GM18870 (cell line): ENCODE measurements around the gene ERGIC1.
"Not testable (repeated sequence)": the region's sequence is repeated elsewhere in the genome, so short reads cannot be mapped to it uniquely, and the experiment has no call there.

Source experiments
- ATAC-seq: cut with Tn5 transposase; IDR thresholded peaks from one replicate; pipeline ENCODE4 v1.9.1; 2021; ENCODE audit warnings: moderate library complexity; ENCODE audit not compliant: unreplicated experiment

Gene ERGIC1

GRCh38 chr5:172800088-172800551 is 33.9 kb upstream of the ERGIC1 start:
- ATAC-seq: no peak

- no peak for ATAC-seq
These were observed 32.8 kb upstream of the ERGIC1 start for GRCh38 chr5:172801179-172801671.

- ATAC-seq: no peak
These were observed 31.9 kb upstream of the ERGIC1 start for GRCh38 chr5:172802112-172802511.

GRCh38 chr5:172802567-172803176 is 31.4 kb upstream of the ERGIC1 start:
- no peak for ATAC-seq

- no peak for ATAC-seq
These were observed 28.9 kb upstream of the ERGIC1 start for GRCh38 chr5:172805018-172805683.

- no peak for ATAC-seq
These were observed 28.3 kb upstream of the ERGIC1 start for GRCh38 chr5:172805736-172806255.

- ATAC-seq: peak; percentile 83
These were observed 27.0 kb upstream of the ERGIC1 start for GRCh38 chr5:172806897-172807672.

GRCh38 chr5:172807766-172808311 is 26.2 kb upstream of the ERGIC1 start:
- ATAC-seq: no peak

- ATAC-seq: no peak
These were observed 24.3 kb upstream of the ERGIC1 start for GRCh38 chr5:172809774-172810173.

- not testable (repeated sequence) for ATAC-seq
These were observed 23.1 kb upstream of the ERGIC1 start for GRCh38 chr5:172810996-172811395.

GRCh38 chr5:172815631-172816030 is 18.4 kb upstream of the ERGIC1 start:
- ATAC-seq: no peak

GRCh38 chr5:172816925-172817562 is 17.0 kb upstream of the ERGIC1 start:
- no peak for ATAC-seq

- ATAC-seq: no peak
These were observed 16.4 kb upstream of the ERGIC1 start for GRCh38 chr5:172817664-172818063.

- no peak for ATAC-seq
These were observed 16.0 kb upstream of the ERGIC1 start for GRCh38 chr5:172818081-172818480.

GRCh38 chr5:172819569-172819968 is 14.5 kb upstream of the ERGIC1 start:
- ATAC-seq: no peak

GRCh38 chr5:172820046-172820767 is 13.8 kb upstream of the ERGIC1 start:
- ATAC-seq: no peak

GRCh38 chr5:172821340-172821985 is 12.6 kb upstream of the ERGIC1 start:
- no peak for ATAC-seq

- ATAC-seq: no peak
These were observed 10.2 kb upstream of the ERGIC1 start for GRCh38 chr5:172823840-172824362.

- ATAC-seq: no peak
These were observed 8.3 kb upstream of the ERGIC1 start for GRCh38 chr5:172825610-172826204.
